ENCODE data around the gene CYP4F3.
"Not testable (repeated sequence)": the region's sequence is repeated elsewhere in the genome, so short reads cannot be mapped to it uniquely, and the experiment has no call there.

The CYP4F3 gene

DNA sequence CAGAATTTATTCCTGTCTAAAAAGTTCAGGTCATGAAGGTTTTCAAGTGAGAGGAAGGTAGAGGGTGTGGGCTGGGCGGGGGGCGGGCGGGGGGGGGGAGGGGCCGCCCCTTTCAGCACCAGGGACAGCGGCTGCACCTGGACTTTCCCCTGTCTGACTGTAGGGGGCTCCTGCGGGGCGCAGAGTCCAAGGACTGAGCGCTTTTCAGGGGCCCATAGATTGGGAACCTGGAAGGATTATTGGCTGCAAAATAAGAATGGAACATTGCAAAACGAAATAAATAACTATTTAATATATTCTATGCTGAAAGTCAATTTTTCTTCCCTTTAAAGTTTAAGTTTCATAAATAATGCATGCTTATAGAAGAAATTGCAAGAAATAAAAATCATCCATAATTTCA, 8.9 kb upstream of the CYP4F3 start:
- no peak for DNase-seq

DNA sequence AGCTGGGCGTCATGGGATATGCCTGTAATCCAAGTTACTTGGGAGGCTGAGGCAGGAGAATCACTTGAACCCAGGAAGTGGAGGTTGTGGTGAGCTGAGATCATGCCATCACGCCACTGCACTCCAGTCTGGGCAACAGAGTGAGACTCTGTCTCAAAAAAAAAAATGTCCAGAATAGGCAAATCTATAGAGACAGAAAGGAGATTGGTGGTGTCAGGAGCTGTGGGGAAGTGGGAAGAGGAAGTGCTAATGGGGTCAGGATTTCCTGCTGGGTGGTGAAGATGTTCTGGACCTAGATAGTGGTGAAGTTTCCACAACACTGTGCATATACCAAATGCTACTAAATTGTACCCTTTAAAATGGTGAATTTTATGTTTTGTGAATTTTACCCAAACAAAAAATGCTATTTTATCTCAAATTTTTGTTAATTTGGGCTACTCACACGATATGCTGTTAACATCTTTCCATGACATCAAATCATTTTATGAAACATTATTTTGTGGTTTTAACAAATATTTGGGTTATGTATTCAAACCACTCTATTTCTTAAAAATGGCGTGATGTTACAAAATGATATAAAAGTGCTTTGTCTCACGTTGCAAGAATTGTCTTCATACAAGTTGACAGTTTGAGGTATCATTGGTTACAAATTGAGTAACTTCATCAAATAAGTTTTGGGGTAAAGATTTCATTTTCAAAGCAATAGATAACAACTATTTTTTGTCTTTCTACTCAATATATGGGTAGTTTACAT, 7.4 kb upstream of the CYP4F3 start:
- no peak for DNase-seq

DNA sequence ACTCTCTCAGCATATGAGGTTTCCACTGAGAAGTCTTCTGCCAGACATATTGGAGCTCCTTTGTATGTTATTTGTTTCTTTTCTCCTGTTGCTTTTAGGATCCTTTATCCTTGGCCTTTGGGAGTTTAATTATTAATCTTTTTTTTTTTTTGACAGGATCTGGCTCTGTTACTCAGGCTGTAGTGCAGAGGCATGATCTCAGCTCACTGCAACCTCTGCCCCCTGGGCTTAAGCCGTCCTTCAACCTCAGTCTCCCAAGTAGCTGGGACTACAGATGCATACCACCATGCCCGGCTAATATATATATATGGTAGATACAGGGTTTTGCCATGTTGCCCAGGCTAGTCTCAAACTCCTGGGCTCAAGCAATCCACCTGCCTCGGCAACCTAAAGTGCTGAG, 6.6 kb upstream of the CYP4F3 start:
- no peak for DNase-seq

DNA sequence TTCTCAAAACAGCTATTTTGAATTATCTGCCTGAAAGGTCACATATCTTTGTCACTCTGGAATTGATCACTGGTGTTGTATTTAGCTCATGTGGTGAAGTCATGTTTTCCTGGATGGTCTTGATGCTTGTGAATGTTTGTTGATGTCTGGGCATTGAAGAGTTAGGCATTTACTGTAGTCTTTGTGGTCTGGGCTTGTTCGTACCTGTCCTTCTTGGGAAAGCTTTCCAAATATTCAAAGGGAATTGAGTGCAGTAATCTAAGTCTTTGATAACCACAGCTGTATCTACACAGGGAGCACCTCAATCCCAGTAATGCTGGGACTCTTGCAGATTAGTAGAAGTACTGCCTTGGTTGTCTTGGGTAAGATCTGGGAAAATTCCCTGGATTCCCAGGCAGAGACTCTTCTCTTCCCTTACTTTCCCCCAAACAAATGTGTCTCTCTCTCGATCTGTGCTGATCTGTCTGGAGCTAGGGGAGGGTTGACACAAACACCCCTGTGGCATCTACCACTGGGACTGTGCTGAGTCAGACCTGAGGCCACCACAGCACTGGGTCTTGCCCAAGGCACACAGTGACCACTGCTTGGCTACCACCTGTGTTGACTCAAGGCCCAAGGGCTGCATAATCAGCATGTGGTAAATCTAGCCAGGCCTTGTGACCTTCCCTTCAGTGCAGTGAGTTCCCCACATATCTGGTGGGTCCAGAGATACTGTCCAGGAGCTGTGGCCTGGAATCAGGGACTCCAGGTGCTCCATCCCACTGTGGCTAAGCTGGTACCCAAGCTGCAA, 5.5 kb upstream of the CYP4F3 start:
- no peak for DNase-seq

DNA sequence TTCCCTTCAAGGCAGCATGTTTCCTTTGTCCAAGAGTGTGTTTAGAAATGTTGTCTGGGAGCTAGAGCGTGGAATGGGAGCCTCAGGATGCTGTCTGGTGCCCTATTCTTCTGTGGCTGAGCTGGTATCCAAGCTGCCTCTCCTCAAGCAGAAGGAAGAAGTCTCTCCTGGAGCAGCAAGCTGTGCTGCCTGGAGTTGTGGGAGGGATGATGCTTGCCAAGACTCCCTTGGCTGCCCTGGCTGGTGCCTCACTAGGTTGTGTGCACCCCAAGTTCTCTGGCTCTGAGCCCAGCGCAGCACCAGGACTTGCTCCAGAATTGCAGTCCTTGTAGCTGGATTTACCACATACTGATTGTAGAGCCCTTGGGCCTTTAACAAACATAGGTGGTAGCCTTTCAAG, 4.7 kb upstream of the CYP4F3 start:
- no peak for DNase-seq

DNA sequence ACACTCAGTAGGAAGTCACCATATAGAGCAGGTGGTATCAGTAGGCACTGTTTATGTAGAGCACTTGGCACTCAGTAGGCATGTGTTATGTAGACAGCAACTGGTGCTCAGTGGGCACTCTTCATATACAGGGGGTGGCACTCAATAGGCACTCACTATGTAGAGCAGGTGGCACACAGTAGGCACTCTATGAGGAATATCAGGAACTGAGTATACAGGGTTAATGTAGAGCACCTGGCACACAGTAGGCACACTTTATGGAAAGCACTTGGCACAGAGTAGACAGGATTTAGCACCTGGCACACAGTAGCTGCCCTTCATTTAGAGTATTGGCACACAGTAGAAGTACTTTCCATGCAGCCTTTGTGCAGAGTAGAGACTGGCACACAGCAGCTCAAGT, 1.1 kb upstream of the CYP4F3 start:
- DNase-seq: no peak

DNA sequence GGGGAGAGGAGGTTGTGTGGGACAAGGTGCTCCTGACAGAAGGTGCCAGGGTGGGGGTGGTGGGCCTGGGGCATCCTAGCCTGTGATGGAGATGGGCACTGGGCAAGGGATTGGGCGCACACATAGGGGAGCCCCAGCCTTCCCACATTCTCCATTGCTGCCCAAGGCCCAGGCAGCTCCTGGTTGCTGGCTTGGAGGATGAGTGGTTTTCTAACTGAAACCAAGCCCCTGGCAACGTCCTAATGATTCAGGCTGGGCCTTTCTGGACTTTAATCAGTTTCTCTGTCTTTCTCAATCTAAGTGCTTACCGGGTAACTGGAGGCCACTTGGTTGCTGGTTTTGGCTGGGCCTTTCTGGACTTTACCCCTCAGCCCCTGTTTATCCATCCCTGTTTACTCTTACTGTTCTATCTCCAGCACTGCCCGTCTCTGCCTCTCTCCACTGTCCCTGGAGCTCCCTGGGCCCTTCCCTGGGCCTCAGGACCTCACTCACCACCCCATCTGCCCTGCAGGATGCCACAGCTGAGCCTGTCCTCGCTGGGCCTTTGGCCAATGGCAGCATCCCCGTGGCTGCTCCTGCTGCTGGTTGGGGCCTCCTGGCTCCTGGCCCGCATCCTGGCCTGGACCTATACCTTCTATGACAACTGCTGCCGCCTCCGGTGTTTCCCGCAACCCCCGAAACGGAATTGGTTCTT, 354 bp downstream of the CYP4F3 start:
- DNase-seq: no peak

DNA sequence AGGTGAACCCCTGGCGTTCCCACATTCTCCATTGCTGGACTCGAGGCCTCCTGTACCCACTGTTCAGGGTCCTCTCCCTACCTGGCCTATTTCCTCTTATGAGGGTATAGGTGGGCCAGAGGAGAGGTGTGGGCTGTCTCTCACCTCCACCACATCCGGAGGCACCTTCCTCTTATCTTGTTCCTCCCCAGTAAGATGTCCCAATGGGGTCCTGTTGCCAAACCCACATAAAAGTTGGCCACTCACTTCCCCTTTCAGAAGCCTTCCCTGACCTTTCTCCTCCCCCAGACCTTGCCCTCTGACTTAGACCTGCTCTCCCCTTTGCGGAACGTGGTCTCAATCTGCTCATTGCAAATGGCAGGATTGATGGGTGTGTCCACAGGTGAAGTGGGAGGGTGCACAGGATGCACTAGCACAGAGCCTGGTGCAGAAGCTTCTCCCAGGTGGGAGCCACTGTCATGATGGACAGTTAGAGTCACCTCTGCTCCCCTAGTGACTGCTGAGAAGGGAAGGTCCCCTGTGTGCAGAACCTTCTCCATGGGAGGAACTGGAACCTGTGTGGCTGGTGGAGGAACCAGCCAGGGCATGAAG, 1.3 kb downstream of the CYP4F3 start:
- DNase-seq: no peak

DNA sequence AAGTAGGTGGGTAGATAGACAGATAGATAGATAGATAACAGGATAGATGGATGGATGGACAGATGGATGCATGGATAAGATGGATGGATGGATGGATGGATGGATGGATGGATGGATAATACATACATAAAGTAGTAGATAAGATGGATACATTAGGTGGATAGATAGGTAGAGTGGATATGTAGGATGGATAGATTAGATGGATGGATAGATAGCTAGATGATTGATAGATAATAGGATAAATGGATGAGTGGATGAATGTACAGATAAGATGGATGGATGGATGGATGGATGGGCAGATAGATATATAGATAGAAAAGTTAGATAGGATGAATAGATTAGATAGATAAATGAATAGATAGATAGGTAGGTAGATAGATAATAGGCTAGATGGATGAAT, 2.1 kb downstream of the CYP4F3 start:
- DNase-seq: no peak

DNA sequence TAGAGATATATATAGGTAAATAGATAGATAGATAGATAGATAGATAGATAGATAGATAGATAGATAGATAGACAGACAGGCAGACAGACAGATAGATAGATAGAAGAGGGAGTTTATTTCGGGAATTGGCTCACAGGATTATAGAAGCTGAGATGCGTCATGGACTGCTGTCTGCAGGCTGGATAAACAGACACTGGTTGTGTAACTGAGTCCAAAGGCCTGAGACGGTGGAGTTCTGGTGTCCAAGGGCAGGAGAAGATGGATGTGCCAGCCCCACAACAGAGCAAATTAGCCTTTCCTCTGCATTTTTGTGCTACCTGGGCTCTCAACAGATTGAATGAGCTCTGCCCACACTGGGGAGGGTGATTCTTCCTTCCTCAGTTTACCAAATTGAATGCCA, 2.7 kb downstream of the CYP4F3 start:
- no peak for DNase-seq

DNA sequence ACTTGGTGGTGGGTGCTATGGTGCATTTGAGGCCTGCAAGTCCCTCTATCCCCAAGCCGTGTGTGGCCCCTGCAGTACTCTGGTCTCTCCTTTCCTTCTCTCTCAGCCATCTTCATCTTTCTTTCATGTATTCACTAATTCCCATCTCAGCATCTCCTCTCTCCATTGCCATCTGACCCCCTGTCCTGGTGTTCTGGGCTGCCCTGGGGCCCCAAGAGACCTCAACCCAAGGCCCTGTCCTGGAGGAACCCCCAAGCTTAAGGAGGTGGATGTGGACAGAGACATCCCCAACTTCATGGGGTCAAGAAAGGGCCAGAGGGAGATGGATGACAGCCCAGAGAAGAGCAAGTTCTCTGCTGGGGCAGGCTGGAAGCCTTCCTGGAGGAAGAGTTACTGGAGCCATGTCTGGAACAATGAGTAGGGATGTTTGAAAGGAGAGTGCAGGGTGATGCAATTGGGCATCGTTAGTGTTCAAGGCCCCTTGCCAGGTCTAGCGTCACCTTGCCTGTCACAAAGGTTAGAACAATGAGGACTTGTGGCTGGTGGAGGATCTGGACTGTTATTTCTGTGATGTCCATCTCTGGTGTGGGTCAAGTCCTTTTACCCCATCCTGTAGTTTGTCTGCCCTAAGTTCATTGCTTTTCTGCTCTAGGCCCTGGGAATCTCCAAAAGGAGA, 3.5 kb downstream of the CYP4F3 start:
- no peak for DNase-seq

DNA sequence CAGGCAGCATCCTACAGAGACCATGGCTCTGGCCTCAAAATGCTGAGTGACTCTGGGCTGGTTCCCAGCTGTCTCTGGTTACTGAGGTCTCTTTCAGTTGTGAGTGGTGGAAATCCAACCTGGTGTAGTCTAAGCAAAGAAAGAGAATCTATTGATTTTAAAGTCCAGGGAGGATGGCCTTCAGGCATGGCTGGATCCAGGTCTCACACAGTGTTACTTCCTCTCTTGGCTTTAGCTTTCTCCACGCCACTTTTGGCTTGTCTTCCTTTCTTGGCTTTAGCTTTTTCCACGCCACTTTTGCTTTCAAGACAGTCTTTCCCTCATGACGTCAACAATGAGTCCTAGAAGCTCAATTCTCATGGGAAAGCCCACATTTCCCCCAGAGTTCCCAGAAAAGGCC, 4.1 kb downstream of the CYP4F3 start:
- DNase-seq: no peak

DNA sequence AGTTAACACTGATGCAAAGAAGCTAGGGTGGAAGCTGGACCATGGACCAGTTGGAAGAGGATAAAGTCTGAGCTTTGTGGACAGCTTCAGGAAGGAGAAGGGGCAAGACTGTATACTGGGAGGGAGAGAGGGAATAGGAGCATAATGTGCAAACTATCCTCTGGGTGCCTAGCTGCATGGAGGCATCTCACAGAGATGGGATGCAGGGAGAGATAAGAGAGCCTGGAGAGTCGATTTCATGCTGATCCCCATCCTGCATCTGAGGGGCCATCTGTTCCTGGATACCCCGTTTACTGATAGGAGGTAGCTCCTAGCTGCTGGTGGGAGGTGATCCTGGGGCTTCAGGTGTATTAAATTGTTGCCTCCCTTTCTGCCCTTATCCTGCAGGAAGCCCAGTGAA, 8.8 kb downstream of the CYP4F3 start:
- DNase-seq: no peak

DNA sequence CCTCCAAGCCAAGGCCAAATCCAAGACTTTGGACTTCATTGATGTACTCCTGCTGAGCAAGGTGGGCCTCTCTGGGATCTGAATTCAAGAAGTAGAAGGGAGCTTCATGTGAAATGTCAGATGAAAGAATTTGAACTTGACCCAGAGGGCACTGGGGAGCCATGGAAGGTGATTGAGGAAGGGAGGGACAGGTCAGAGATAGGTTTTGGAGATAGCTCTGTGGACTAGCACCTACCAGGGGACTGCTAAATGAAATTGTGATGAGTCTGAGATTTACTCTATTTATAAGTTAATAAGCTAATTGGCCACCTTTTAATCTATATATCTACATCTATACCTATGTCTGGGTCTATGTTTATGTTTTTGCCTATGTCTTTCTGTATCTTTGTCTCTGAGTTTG, 9.4 kb downstream of the CYP4F3 start:
- DNase-seq: not testable (repeated sequence)

DNA sequence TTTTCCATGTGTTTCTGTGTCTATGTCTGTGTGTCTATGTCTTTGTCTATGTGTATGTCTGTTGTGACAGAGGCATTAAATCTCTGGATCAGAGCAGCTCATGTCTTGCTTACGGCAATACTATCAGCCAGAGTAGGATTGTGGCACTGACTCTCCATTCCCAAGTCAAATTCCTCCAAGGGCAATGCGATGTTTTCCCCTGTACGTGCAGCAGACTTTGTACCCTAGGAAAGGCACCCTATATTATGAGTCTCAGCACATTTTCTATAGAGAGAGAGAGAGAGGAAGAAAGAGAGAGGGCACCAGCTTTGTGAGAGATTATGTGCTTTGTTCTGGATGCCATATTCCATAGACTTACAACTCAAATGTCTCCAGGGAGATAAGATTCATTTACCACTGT, 11.1 kb downstream of the CYP4F3 start:
- DNase-seq: no peak

DNA sequence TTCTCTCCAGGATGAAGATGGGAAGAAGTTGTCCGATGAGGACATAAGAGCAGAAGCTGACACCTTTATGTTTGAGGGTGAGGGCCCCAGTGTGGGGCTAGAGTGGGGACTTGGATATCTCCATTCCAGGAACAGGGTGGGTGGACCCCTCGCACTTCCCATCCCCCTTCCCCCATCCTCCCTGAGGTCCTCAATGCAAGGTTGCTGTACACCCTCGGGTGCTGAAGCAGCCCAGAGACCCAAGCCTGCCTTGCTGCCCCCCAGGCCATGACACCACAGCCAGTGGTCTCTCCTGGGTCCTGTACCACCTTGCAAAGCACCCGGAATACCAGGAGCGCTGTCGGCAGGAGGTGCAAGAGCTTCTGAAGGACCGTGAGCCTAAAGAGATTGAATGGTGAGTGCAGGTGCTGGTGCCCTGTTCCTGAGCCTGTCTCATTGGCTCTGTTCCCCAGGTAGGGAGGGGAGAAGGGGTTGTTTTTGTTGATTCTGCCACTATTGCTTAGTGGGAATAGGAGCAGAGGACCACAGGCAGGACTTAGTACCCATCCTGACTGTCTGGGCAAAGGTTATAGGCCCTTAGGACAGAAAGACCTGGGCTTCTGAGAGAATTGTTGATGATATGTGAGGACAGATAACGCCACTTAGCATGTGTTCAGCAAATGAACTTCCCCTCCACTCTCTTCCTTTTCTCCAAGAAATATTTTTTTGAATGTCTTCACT, 12.0 kb downstream of the CYP4F3 start:
- DNase-seq: no peak

DNA sequence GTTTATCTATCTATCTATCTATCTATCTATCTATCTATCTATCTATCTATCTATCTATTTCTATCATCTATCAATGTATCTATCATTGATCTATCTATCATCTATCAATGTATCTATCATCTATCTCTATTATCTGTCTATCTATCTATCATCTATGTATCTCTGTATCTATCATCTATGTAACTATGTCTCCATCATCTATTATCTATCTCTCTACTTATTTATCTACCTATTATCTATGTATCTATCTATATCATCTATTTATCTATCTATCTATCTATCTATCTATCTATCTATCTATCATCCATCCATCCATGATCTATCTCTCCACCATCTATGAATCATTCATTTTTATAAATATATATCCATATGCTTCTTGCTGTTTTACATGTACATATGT, 15.8 kb downstream of the CYP4F3 start:
- no peak for DNase-seq

DNA sequence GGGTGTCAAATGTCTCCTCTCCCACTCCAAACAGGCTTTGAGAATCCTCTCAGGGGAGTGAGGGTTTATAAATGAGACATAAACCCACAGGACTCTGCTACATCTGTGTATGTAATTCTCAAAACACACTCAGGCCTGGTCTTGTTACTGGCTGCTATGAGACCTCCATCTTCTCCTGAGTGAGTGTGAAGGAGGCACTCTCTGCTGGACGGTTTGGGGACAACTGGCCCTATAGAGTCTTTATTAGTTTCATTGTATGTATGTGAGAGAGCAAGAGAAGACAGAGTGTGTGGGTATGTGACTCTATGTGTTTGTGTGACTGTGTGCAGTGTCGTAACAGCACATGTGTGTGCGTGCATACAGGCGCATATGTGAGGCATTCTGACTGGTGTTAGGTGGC, 22.6 kb downstream of the CYP4F3 start:
- DNase-seq: no peak

DNA sequence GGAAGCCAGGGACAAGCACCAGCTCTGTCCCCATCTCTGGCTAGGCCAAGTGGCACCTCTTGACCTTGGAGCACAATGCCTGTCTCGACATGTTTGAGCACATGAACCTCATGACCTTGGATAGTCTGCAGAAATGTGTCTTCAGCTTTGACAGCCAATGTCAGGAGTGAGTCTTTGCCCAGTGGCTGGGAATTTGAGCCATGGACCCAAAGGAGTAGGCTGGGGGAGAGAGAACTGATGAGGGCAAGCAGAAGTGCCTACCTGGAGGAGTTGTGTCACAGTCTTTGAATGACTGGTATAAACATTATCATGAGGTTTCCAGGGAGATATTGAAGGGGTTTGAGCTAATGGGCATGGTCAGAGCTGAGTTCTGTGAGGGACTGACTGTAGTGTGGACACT, 25.5 kb downstream of the CYP4F3 start:
- no peak for DNase-seq

DNA sequence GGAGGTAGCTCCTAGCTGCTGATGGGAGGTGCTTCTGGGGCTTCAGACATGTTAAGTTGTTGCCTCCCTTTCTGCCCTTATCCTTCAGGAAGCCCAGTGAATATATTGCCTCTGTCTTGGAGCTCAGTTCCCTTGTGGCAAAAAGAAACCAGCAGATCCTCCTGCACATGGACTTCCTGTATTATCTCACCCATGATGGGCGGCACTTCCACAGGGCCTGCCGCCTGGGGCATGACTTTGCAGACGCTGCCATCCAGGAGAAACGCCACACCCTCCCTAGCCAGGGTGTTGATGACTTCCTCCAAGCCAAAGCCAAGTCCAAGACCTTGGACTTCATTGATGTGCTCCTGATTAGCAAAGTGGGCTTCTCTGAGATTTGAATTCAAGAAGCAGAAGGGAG, 26.2 kb downstream of the CYP4F3 start:
- DNase-seq: no peak

DNA sequence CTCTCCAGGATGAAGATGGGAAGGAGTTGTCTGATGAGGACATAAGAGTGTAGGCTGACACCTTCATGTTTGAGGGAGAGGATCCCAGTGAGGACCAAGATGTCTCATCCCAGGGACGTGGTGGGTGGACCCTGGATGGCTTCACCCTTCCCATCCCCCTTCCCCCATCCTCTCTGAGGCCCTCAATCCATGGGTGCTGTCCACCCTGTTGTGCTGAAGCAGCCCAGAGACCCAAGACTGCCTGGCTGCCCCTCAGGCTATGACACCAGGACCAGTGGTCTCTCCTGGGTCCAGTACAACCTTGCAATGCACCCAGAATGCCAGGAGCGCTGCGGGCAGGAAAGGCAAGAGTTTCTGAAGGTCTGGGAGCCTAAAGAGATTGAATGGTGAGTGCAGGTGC, 28.7 kb downstream of the CYP4F3 start:
- DNase-seq: no peak

DNA sequence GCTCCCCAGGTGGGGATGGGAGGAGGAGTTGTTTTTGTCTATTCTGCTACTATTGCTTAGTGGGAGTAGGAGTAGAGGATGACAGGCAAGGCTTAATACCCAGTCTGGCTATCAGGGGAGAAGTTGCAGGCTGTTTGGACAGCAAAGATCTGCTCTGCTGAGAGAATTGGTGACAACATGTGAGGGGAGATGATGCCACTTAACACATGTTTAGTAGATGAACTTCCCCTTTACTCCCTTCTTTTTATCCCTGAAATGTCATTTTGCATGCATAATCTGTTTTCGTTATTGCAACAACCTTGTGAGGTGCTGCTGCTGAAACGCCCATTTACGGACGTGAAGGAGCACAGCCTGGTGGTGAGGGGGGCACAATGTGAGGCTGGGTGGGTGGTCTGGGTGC, 29.2 kb downstream of the CYP4F3 start:
- no peak for DNase-seq

Data from activated naive CD4-positive, alpha-beta T cell treated with Interleukin-2 at 50 U/mL for 16 hours (primary cell).